ENCODE data around the gene EFCAB11. TPM values are rescaled to one million over a fixed set of nuclear protein-coding genes. Genes with fewer than 3 reads are reported as not detected.

EFCAB11 gene
- total RNA-seq, 1 experiment from 2014 or later = 18.1 TPM

GRCh38 chr14:89807151-89807550 lies 147.4 kb downstream of the EFCAB11 start:
- Histone ChIP-seq H2AFZ (ENCODE audit: low read depth, low read length, poor library complexity, severe bottlenecking) (no peak overlapping the region), H4K20me1 (ENCODE audit: insufficient read depth) (no peaks in the 10 kb centered on the region), H3K9me2 (ENCODE audit: insufficient read depth) (no peaks in the 10 kb centered on the region), H3K79me2 (ENCODE audit: insufficient read depth, low read length) (no peaks in the 10 kb centered on the region), H3K4me2 (ENCODE audit: low read length) (no peak overlapping the region), H3K9ac (ENCODE audit: low read length) (no peak overlapping the region), H3K4me1 (ENCODE audit: control insufficient read depth in 1 of 2, insufficient read depth in 2 of 2, low read length in 2 of 2) (no peaks in the 10 kb centered on the region), H3K36me3 (ENCODE audit: control insufficient read depth in 1 of 2, insufficient read depth in 2 of 2, low read length in 2 of 2) (no peaks in the 10 kb centered on the region), H3K27ac (ENCODE audit: low read depth, low read length) (no peak overlapping the region), H3K9me3 (ENCODE audit: control insufficient read depth in 1 of 2, insufficient read depth in 1 of 2, low read depth in 1 of 2, low read length in 2 of 2) (no peaks in the 10 kb centered on the region), H3K4me3 (replicated peaks in 1 of 2; ENCODE audit: low read depth in 1 of 2, low read length in 2 of 2) (no peak overlapping the region), H3K27me3 (ENCODE audit: insufficient read depth, low read length) (no peaks in the 10 kb centered on the region)
- CTCF ChIA-PET = interaction anchor here (0.6 kb wide), 1 partner anchor 716 kb away, joined by 3 read pairs; no protein-coding TSS in a partner anchor
- no peak for ATAC-seq
- RAD21 ChIA-PET (ENCODE audit: low non-redundant PET in 1 of 2, low total read pairs in 2 of 2, uncharacterized antibody in 2 of 2, unreplicated experiment in 2 of 2) = no interaction called here
- no peak for DNase-seq (ENCODE audit: low read depth, low spot score)
- BruUV-seq (replicated peaks) = no TSS peak
- POLR2A ChIA-PET = no interaction called here
- intact Hi-C loops (cut with micrococcal nuclease) = no loop called here
- TF ChIP-seq RAD21 (IDR thresholded peaks at IDR 0.05; ENCODE audit: low read depth) (no peak), ELF1 (IDR thresholded peaks at IDR 0.05; ENCODE audit: borderline replicate concordance, low read depth) (no peak), CBX3 (IDR thresholded peaks at IDR 0.05; ENCODE audit: low read depth) (no peak), SP1 (IDR thresholded peaks at IDR 0.05; ENCODE audit: low read depth) (no peak), SIN3A (IDR thresholded peaks at IDR 0.05; ENCODE audit: low read depth) (no peak), TCF7L2 (IDR thresholded peaks at IDR 0.05; ENCODE audit: borderline replicate concordance, extremely low read depth, insufficient read depth, insufficient read length) (no peak), REST (IDR thresholded peaks at IDR 0.05; ENCODE audit: low read depth) (no peak), ATF3 (IDR thresholded peaks at IDR 0.05) (no peak), EZH2 (IDR thresholded peaks at IDR 0.05) (no peak), ZBTB33 (IDR thresholded peaks at IDR 0.05; ENCODE audit: extremely low read depth, insufficient replicate concordance, low read length) (no peak), EGR1 (IDR thresholded peaks at IDR 0.05; ENCODE audit: low read depth) (no peak), CEBPB (IDR thresholded peaks at IDR 0.05; ENCODE audit: low read depth) (no peak), SRF (IDR thresholded peaks at IDR 0.05; ENCODE audit: low read depth) (no peak), FOSL1 (IDR thresholded peaks at IDR 0.05; ENCODE audit: low read depth) (no peak), EZH2phosphoT487 (IDR thresholded peaks at IDR 0.05; ENCODE audit: borderline replicate concordance) (no peak), ZNF274 (IDR thresholded peaks at IDR 0.05; ENCODE audit: low read depth, low read length) (no peak)
- TF ChIP-seq, protein P1, sequence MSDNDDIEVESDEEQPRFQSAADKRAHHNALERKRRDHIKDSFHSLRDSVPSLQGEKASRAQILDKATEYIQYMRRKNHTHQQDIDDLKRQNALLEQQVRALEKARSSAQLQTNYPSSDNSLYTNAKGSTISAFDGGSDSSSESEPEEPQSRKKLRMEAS (IDR thresholded peaks at IDR 0.05) = no peak
